Measurements from ENCODE around the gene DTNBP1.

Gene DTNBP1

DNA sequence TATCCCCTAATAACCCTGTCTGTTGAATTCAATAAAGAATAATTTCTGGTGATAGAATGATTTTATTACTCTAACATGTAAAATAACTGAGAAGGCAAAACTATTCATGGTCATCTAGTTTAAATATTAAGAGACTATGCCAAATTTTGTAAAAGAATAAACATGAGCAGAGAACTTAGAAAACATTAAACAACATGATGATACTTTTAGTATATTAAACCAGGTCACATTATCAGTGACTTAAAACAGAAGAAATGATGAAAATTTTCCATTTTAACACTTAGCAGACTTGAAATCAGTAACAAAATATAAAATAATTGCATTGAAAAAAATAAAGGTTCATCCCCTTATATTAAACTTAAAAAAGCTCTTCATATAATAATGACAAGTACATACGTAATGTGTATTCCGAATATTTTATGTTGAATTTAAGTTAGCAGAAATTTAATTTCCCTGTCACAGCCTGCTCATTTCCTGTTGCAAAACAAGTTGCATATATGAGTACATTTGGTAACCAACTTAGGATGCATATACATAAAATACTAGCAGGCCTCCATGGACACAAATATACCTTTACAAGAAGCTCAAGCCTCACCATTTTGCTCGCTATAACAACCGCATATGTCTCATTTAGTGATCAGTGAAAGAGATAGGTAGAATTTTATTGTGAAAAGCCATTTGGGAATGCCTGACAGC, 40.6 kb downstream of the DTNBP1 start:
- no peak for DNase-seq

DNA sequence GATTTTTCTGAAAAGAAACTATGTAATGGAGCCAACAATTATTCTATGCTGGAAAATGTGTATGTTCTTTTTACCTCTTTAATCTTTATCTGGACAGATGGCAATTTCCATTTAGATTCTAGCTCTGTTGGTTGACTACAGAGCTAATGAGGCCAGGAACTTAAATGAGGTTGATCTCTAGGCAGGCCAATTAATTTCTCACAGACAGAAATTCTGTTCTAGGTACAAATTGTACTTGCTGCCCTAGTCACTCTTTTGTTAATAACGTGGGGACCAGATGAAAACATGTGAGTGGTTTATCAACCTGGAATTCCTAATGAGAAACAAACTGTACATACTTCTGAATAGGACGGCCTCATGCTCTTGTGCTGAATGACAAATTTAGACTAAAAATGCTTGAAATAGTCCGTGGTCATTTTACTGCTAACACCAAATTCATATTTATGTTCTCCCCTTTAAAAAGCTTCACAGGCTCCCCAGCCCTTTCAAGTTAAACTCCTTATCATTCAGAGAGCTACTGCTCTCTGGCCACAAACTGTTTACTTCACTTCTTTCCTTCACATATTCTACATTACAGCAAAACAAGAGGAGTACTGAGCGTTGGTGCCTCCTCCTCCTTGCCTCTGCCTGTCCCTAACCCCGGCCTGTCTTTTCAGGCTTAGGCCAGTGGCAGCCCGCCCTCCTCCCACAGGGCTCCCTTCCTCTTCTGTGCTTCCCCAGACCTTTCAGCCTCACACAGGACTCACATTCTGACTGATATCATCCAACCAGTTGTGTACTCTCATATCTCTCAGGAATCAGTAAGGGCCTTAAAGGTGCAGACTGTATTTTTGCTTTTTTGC, 41.4 kb downstream of the DTNBP1 start:
- DNase-seq, result no peak

GRCh38 chr6:15620611-15621010, 42.2 kb downstream of the DTNBP1 start:
- DNase-seq, result no peak

DNA sequence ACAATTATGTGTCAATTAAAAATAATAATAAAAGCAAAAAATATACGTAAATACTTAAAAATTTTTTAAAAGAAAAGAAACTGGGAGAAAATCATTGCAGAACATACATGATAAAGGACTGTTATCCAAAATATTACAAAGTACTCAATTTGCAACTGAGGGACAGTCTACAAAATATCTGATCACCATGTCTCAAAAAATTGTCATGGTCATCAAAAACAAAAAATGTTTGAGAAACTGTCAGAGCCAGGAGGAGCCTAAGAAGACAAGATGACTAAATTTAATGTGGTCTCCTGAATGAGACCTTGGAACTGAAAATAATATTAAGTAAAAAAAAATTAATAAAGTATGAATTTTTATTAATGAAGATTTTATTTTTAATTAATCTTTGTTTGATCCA, 43.5 kb downstream of the DTNBP1 start:
- DNase-seq, result no peak

DNA sequence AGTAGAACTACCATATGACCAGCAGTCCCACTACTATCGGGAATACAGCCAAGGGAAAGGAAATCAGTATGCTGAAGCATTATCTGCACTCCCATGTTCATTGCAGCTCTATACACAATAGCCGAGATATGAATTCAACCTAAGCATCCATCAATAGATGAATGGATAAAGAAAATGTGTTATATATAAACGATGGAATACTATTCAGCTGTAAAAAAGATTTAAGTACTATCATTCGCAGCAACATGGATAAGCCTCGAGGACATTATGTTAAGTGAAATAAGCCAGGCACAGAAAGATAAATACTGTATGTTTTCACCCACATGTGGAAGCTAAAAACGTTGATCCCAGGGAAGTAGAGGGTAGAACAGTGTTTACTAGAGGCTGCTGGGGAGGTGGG, 44.1 kb downstream of the DTNBP1 start:
- no peak for DNase-seq

DNA sequence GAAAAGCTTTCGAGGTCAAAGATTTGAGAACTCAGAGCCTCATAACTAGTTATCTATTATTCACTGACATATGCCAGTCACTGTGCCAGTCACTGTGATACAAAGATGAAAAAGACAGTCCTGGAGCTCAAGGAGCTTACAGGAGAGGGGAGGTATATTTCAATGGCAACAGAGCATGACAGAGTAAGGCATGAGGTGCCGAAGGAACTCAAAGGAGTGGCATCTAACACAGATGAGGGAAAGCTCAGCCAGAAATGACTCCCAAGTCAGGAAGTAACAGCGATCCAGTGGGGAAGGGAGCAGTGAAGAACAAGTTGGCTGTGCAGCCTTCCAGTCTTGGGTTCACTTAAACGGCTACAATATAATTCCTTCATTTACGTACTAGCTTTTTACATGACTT, 46.6 kb downstream of the DTNBP1 start:
- no peak for DNase-seq

GRCh38 chr6:15615802-15616201, 47.0 kb downstream of the DTNBP1 start:
- DNase-seq, result no peak

DNA sequence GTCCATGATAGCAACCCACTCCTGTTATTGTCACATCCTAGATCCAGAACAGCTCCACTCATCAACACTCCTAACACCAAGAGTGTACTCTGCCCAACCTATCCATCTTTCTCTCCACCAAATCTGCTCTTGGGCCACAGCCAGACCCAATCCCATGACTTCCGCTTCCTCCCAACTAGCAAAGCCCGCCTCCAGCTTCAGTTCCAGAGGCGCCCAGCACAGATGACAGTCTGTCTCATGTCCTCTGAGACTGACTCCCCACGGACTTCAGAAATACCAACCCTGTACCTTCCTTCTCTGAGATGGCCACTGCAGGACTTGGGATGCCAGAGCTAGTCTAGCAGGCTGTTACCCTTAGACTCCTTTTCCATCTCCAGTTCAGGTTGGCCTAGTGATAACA, 48.6 kb downstream of the DTNBP1 start:
- DNase-seq, result no peak

DNA sequence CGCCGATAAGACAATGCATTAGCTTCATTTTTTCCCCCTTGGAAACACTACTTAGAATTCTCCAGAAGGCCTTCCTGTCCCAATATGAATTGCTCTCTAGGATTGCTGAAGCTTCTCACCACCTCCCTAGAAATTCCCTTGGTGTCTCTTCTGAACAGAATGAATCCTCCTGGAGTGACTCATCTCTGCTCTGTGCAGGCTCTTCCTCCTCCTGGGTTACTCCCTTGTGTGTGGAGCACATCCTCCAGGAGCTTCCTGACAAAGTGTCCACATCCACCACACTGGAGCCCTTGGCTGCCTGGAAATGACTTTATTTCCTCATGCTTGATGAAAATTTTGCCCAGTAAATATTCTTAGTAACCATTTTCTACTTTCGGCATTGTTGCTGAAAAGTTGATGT, 54.4 kb downstream of the DTNBP1 start:
- no peak for DNase-seq

- no peak for DNase-seq
Observed at GRCh38 chr6:15607603-15608002, 55.2 kb downstream of the DTNBP1 start.

GRCh38 chr6:15606347-15606746, 56.5 kb downstream of the DTNBP1 start:
- DNase-seq, result no peak

- no peak for DNase-seq
Observed at GRCh38 chr6:15604843-15605242, 58.0 kb downstream of the DTNBP1 start.

DNA sequence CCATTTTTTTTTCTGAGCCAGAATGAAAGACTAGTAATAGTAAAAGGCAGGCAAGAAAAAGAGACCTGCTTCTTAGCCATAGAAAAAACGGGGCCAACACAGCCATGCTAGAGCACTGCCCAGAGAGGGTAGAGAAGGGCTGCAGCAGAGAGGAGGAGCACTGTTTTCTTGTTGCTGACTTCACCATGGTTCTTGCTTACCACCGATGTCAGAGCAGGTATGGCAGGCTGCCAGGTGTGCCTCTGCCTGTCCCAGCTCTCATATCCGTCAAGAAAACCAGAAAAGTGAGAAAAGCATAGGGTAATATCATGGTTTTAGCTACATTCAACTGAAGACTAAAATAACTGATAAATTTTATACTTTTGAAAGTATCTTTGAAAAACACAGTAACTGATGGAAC, 60.7 kb downstream of the DTNBP1 start:
- no peak for DNase-seq

DNA sequence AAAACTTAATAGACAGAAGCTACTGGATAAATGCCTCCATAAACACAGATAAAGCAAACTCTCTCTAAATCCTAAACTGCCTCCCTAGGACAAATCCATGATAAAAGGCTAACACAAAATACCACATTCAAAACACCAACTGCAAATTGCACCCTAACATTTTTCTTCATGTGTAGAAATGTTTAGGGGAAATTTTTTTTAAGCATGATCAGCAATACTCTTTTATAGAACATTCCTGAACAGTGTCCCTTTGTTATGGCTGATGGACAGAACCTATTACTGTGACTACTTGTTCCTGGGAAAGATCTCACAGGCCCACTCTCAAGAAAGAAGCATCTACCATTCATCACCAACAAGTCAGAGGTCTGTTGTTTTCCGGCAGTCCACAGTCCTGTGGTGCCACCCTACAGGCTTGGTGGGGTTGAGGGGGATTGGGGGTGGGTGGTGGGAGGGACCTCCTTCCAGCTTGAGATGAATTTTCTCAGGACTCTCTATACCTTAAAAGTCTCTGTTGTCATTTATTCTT, 64.5 kb downstream of the DTNBP1 start:
- no peak for DNase-seq

GRCh38 chr6:15596186-15596896, 66.5 kb downstream of the DTNBP1 start:
- no peak for DNase-seq

DNA sequence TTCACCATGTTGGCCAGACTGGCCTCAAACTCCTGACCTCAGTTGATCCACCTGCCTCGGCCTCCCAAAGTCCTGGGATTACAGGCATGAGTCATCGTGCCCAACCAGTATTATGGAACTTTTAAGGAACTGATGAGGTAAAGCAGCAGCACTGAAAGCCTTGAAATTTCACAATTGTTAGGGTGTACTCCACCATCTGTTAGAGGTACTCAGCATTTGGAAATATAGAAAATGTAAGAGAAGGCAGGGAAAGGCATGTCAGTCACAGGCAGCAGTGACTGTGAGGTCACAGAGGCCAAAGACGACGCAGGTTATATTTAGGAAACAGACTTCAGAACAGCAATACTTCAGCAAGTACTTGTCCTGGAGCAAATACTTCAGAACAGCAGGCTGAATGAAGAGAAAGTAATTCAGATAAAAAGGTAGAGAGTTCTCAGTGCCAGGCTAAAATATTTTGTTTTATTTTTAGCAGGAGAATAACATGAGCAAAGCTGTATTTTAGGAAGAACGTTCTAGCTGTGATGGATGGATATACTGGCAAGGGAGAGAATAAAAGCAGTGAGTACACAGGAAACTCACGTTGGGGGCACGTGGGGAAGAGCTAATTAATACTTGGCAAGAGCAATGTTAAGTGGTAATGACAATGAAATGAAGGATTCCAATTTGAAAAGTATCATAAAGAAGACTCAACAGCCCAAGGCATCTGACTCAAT, 67.2 kb downstream of the DTNBP1 start:
- DNase-seq, result no peak

DNA sequence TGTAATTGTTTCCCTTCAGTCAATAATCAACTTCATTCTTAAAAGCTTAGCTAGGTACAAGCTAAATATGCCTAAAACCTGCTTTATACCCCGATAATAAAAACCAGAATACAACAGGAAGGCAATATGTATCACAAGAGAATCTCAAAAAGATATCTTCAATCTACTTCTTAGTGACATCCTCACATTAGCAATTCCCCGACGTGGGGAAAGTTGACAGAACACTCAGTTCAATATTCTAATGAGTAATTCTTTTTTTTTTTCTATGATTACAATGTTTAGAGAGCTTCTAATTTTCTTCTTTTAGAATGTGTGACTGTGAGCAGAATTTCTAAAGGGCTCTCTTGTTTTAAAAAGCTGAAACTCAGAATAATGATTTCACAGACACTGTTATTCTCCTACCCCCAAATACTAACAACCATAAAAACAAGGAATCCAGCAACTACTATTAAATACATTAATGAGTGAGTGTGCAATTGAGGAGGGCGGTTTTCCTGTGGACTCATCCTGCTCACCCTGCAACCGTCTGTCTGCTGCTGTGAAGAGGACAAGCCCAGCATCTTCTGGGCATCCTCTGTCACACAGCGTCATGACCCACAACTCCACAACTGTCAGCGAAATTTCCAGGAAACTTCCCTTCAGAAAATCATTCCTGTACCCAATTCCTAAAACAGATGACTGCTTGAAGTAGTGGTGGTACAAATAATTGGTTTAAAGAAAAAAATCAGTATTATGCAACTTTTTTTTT, 68.1 kb downstream of the DTNBP1 start:
- no peak for DNase-seq

DNA sequence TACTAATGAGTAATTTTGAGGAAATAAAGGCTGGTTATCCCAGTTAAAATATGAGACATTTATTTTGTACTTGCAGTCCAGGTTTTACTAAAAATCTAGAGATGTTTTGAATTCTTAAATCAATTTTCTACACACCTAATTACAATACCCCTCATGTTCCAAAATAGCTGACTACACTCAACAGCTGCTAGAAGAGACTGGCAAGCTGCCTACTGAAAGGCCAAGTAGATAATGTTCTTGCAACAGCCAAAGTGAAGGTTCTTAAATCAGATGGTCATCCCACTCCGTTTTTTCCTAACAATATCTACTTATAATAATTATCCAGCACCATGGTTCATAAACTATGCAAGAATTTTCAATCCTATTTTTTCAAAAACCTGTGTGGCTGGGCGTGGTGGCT, 69.0 kb downstream of the DTNBP1 start:
- no peak for DNase-seq

DNA sequence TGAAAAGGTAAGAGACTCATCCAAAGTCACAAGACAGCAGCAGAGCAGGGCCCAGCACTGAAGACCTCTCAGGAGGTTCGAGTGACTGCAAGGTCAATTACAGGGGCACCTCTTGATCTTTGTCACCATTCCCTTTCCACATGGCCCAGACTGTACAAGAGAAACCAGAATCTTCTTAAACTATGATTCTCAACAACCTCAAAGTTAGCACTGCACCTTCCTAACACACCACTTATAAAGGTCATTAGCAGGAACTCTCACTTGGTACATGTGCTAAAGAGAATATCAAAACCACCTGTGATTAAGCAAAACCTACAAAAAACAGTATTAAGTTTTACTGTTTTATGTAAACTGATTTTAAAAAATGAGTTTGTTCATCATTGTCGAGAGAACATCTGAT, 70.2 kb downstream of the DTNBP1 start:
- DNase-seq, result no peak

DNA sequence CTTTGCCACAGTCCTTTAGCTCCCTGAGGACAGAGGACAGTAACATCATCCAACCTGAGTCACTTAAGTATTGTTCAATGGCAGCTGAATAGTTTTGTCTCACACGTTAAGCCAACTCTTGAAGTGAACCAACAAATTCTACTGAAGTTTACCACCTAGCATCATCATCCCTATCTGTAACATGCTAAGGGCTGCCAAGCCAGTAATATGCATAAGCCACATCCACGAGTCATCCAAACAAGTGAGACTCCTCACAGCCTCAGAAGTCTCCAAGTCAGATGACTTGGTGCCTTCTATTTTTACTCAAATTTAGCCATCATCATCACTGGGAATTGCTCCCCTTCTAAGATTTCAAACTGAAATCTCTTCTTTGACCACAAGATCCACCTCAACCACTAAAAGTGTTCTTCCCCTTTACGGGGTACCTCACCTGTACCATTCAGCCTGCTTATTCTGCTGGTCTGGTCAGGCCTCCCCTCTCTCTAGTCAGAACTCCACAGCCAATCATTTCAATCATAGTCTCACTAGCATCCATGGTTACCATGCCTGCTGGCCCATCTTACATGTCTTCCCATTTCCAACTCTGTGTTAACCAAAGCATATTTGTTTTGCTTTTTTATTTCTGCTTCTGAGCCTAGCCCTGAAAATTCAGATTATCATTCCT, 73.7 kb downstream of the DTNBP1 start:
- DNase-seq, result no peak

DNA sequence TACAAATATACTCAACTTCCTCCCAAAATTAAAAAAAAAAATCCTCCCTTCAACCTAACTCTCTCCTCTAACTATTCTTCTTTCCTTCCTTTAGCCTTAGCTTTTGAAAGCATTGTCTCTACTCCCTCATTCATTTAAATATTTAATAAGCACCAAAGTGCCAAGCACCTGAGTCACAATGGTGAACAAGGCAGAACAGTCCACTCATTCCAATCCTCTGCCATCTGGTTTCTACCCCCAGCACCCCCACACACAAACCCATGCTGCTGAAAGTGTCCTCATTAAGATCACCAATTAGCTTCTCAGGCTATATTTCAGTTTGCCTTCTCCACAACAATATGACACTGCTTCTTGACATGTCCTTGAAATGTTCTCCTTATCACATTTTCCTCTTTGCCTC, 76.3 kb downstream of the DTNBP1 start:
- no peak for DNase-seq

DNA sequence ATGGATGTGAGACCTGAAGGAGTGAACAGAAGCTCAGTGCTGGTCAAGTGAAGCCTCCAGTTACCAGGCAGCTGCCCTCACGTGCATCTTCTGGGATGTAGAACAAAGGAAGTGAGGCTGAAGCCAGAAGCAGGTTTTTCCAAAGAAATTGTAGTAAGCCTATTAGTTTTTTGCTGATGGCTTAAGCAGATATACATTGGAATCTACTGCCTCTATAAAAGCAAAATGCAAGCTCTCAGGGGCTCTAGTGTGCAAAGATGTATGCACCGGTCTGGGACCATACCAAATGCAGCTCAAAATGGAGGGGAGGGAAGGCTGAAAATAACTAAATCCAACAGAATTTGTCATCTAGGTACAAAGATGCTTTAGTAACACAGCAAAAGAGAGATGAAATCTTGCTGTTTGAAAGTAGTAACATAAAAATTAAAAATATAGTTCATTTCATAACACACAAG, 77.0 kb downstream of the DTNBP1 start:
- DNase-seq, result no peak

All from activated CD4-positive, CD25-positive, alpha-beta regulatory T cell (primary cell).